Sigmoid colon (tissue), 4 donors: ENCODE data around the gene RNF208.
A peak's percentile ranks its signal among the peaks of the same experiment; 100 is the strongest.

Experiments
- CTCF ChIP-seq, 4 experiments: fragments of 450-650 bp in 3 of 4; fragments of 200-600 bp in 1 of 4; IDR thresholded peaks; one replicate each; pipeline ENCODE4 v1.5.1; 2016 to 2019; ENCODE audit warnings: antibody characterized with exemption in 4 of 4, mild to moderate bottlenecking in 3 of 4, moderate library complexity in 2 of 4
- EP300 ChIP-seq, 4 donors: sonication (generic); formaldehyde crosslinking; IDR thresholded peaks; one replicate each; pipeline ENCODE4 v1.6.1; 2017; ENCODE audit warnings: antibody characterized with exemption in 4 of 4
- POLR2A ChIP-seq, 2 donors: fragments of 450-650 bp; IDR thresholded peaks; one replicate each; pipeline ENCODE4 v1.6.1; 2016; ENCODE audit warnings: antibody characterized with exemption in 2 of 2, mild to moderate bottlenecking in 2 of 2, moderate library complexity in 2 of 2
- POLR2AphosphoS5 ChIP-seq, 4 donors: sonication (generic); formaldehyde crosslinking; IDR thresholded peaks; one replicate each; pipeline ENCODE4 v1.6.1; 2017; ENCODE audit warnings: antibody characterized with exemption in 4 of 4

GRCh38 chr9:137236238-137236935, 14.3 kb upstream of the RNF208 start:
- TF ChIP-seq CTCF (IDR thresholded peaks at IDR 0.05) (peak; percentile 98 to 100 (median 98)), EP300 (IDR thresholded peaks at IDR 0.05) (no peak), POLR2AphosphoS5 (IDR thresholded peaks at IDR 0.05) (no peak), POLR2A (IDR thresholded peaks at IDR 0.05) (no peak)
